ACHN (cell line): Measurements from ENCODE around the gene ABHD6.

Source experiments
- DNase-seq: peaks from one replicate; pipeline ENCODE4 v3.0.0-alpha.2; 2015
- in situ Hi-C: cut with HindIII; loops from 2 replicates; pipeline ENCODE4 v1.10.0; 2017; ENCODE audit warnings: low sequenced_read_pairs, low pct_ligation_motif_present, low pct_unique_long_range_greater_than_20kb

ABHD6 gene

GRCh38 chr3:58296269-58296668 lies 58.7 kb downstream of the ABHD6 start:
- no peak for DNase-seq
- in situ Hi-C loops: no loop called here

- in situ Hi-C loops: no loop called here
Measured at GRCh38 chr3:58296843-58297242, 59.3 kb downstream of the ABHD6 start.

GRCh38 chr3:58298190-58298589 lies 60.6 kb downstream of the ABHD6 start:
- in situ Hi-C loops: no loop called here
- no peak for DNase-seq

More at GRCh38 chr3:58296843-58297242, 59.3 kb downstream of the ABHD6 start:
- no peak for DNase-seq

- DNase-seq: no peak
- in situ Hi-C loops: no loop called here
Measured at GRCh38 chr3:58299075-58299474, 61.5 kb downstream of the ABHD6 start.

GRCh38 chr3:58299839-58300516 lies 62.4 kb downstream of the ABHD6 start:
- peak; percentile 39 for DNase-seq
- in situ Hi-C loops: no loop called here

GRCh38 chr3:58305882-58306711 lies 68.5 kb downstream of the ABHD6 start, which contains the start of the genes HTD2 and RPP14:
Gene HTD2 (plus strand): TSS chr3:58306520. CDS start chr3:58317614, 11,094 bp downstream.
Gene RPP14 (plus strand): TSS chr3:58306245. CDS start chr3:58310330, 4,085 bp downstream.
- in situ Hi-C loops: no loop called here

GRCh38 chr3:58307639-58308215 lies 70.1 kb downstream of the ABHD6 start:
- peak; percentile 65 for DNase-seq
- in situ Hi-C loops: no loop called here

More at GRCh38 chr3:58305882-58306711, 68.5 kb downstream of the ABHD6 start, which contains the start of the genes HTD2 and RPP14:
- DNase-seq: peak; percentile 94

- in situ Hi-C loops: no loop called here
- DNase-seq: no peak
Measured at GRCh38 chr3:58308728-58309127, 71.1 kb downstream of the ABHD6 start.

GRCh38 chr3:58317811-58318210 lies 80.2 kb downstream of the ABHD6 start:
- DNase-seq: no peak
- in situ Hi-C loops: no loop called here

GRCh38 chr3:58321791-58322190 lies 84.2 kb downstream of the ABHD6 start:
- DNase-seq: no peak
- in situ Hi-C loops: no loop called here

GRCh38 chr3:58322793-58323192 lies 85.2 kb downstream of the ABHD6 start:
- in situ Hi-C loops: no loop called here

GRCh38 chr3:58323529-58324390 lies 86.2 kb downstream of the ABHD6 start:
- in situ Hi-C loops: no loop called here
- DNase-seq: no peak

More at GRCh38 chr3:58322793-58323192, 85.2 kb downstream of the ABHD6 start:
- no peak for DNase-seq

GRCh38 chr3:58324391-58325390 lies 87.1 kb downstream of the ABHD6 start:
- no peak for DNase-seq
- in situ Hi-C loops: no loop called here

- no peak for DNase-seq
- in situ Hi-C loops: no loop called here
Measured at GRCh38 chr3:58325525-58325992, 88.0 kb downstream of the ABHD6 start.

GRCh38 chr3:58326267-58326900 lies 88.8 kb downstream of the ABHD6 start:
- in situ Hi-C loops: no loop called here
- no peak for DNase-seq

- no peak for DNase-seq
- in situ Hi-C loops: no loop called here
Measured at GRCh38 chr3:58329150-58329921, 91.7 kb downstream of the ABHD6 start.
